Endothelial cell of hepatic sinusoid (primary cell): ENCODE measurements around the gene HTR6.

Experiments
- in situ Hi-C: cut with HindIII; loops from 2 replicates; pipeline ENCODE4 v1.10.0; 2017; ENCODE audit warnings: low sequenced_read_pairs

Gene HTR6

GRCh38 chr1:19654886-19655717 is 9.6 kb upstream of the HTR6 start:
- in situ Hi-C loops, result no loop called here

GRCh38 chr1:19655718-19656080 is 9.0 kb upstream of the HTR6 start:
- in situ Hi-C loops, result no loop called here

GRCh38 chr1:19656134-19656779 is 8.4 kb upstream of the HTR6 start:
- in situ Hi-C loops, result no loop called here

- in situ Hi-C loops, result no loop called here
Observed at GRCh38 chr1:19656780-19657466, 7.8 kb upstream of the HTR6 start.

GRCh38 chr1:19657511-19657910 is 7.2 kb upstream of the HTR6 start:
- in situ Hi-C loops, result no loop called here

GRCh38 chr1:19658186-19658585 is 6.5 kb upstream of the HTR6 start:
- in situ Hi-C loops, result no loop called here

GRCh38 chr1:19661721-19662228 is 2.9 kb upstream of the HTR6 start:
- in situ Hi-C loops, result no loop called here

- in situ Hi-C loops, result no loop called here
Observed at GRCh38 chr1:19662313-19662712, 2.4 kb upstream of the HTR6 start.

GRCh38 chr1:19665186-19665495 is 466 bp downstream of the HTR6 start:
- in situ Hi-C loops, result loop anchor here (5.0 kb wide), 2 partner anchors 42 to 97 kb away; no protein-coding TSS in a partner anchor

- in situ Hi-C loops, result loop anchor here (5.0 kb wide), 2 partner anchors 42 to 97 kb away; no protein-coding TSS in a partner anchor
Observed at GRCh38 chr1:19665496-19666465, 1.1 kb downstream of the HTR6 start.

- in situ Hi-C loops, result loop anchor here (5.0 kb wide), 2 partner anchors 38 to 93 kb away; no protein-coding TSS in a partner anchor
Observed at GRCh38 chr1:19668888-19669287, 4.2 kb downstream of the HTR6 start.

GRCh38 chr1:19670787-19671186 is 6.1 kb downstream of the HTR6 start:
- in situ Hi-C loops, result no loop called here

GRCh38 chr1:19672237-19672636 is 7.6 kb downstream of the HTR6 start:
- in situ Hi-C loops, result no loop called here

GRCh38 chr1:19675797-19676196 is 11.1 kb downstream of the HTR6 start:
- in situ Hi-C loops, result no loop called here

GRCh38 chr1:19676438-19676922 is 11.8 kb downstream of the HTR6 start:
- in situ Hi-C loops, result no loop called here

- in situ Hi-C loops, result no loop called here
Observed at GRCh38 chr1:19678493-19678892, 13.8 kb downstream of the HTR6 start.

- in situ Hi-C loops, result no loop called here
Observed at GRCh38 chr1:19678931-19679453, 14.3 kb downstream of the HTR6 start.

- in situ Hi-C loops, result no loop called here
Observed at GRCh38 chr1:19679691-19680090, 15.0 kb downstream of the HTR6 start.

- in situ Hi-C loops, result no loop called here
Observed at GRCh38 chr1:19680644-19681043, 16.0 kb downstream of the HTR6 start.

GRCh38 chr1:19682257-19682656 is 17.6 kb downstream of the HTR6 start:
- in situ Hi-C loops, result no loop called here
